Sigmoid colon (tissue), 7 donors: ENCODE results near the gene USP37. TPM values are rescaled to one million over a fixed set of nuclear protein-coding genes. Genes with fewer than 3 reads are reported as not detected.

Experiments
- DNase-seq: peaks from one replicate; pipeline ENCODE4 v3.0.0-alpha.2; 2019
- H3K27ac ChIP-seq, 4 donors: fragments of 200-600 bp; sonication (generic); one replicate each; pipeline ENCODE4 v1.5.1; 2016 to 2019; ENCODE audit warnings: mild to moderate bottlenecking in 1 of 4
- H3K27me3 ChIP-seq, 3 donors: fragments of 200-600 bp; sonication (generic); one replicate each; pipeline ENCODE4 v1.5.1; 2019; ENCODE audit warnings: mild to moderate bottlenecking in 1 of 3
- H3K36me3 ChIP-seq, 4 donors: fragments of 200-600 bp; sonication (generic); one replicate each; pipeline ENCODE4 v1.5.1; 2016 to 2019
- H3K4me1 ChIP-seq, 4 donors: fragments of 200-600 bp; sonication (generic); one replicate each; pipeline ENCODE4 v1.5.1; 2017 to 2019
- H3K4me3 ChIP-seq, 4 donors: fragments of 200-600 bp; sonication (generic); one replicate each; pipeline ENCODE4 v1.5.1; 2017 to 2019; ENCODE audit warnings: mild to moderate bottlenecking in 2 of 4, moderate library complexity in 1 of 4
- H3K9me3 ChIP-seq, 4 donors: fragments of 200-600 bp in 3 of 4; sonication (generic) in 3 of 4; one replicate each; pipeline versions ENCODE4 v1.5.1 to v1.6.1; 2013 to 2019
- CTCF ChIP-seq, 4 experiments: fragments of 450-650 bp in 3 of 4; fragments of 200-600 bp in 1 of 4; IDR thresholded peaks; one replicate each; pipeline ENCODE4 v1.5.1; 2016 to 2019; ENCODE audit warnings: antibody characterized with exemption in 4 of 4, mild to moderate bottlenecking in 3 of 4, moderate library complexity in 2 of 4
- EP300 ChIP-seq, 4 donors: sonication (generic); formaldehyde crosslinking; IDR thresholded peaks; one replicate each; pipeline ENCODE4 v1.6.1; 2017; ENCODE audit warnings: antibody characterized with exemption in 4 of 4
- POLR2A ChIP-seq, 2 donors: fragments of 450-650 bp; IDR thresholded peaks; one replicate each; pipeline ENCODE4 v1.6.1; 2016; ENCODE audit warnings: antibody characterized with exemption in 2 of 2, mild to moderate bottlenecking in 2 of 2, moderate library complexity in 2 of 2
- POLR2AphosphoS5 ChIP-seq, 4 donors: sonication (generic); formaldehyde crosslinking; IDR thresholded peaks; one replicate each; pipeline ENCODE4 v1.6.1; 2017; ENCODE audit warnings: antibody characterized with exemption in 4 of 4
- WGBS, 2 donors: extraction: QIAGEN DNeasy Blood & Tissue Kit; methylation state at CpG; one replicate each; pipeline ENCODE4 v1.1.7; 2013; 5-methylcytosine and 5-hydroxymethylcytosine counted together
- intact Hi-C: fragments of 100-400 bp; cut with DNase I; formaldehyde crosslinking; loops from one replicate; pipeline ENCODE4 v1.15.1; 2023
- polyA plus RNA-seq, 3 donors: library from polyadenylated mRNA; stranded (reverse); fragments of 200-250 nt; gene quantifications; one replicate each; pipeline ENCODE4 v1.2.3, GENCODE V29; 2013
- total RNA-seq, 4 donors: library from RNA; depleted of rRNA; stranded (reverse); fragments of >200 nt; gene quantifications; one replicate each; pipeline ENCODE4 v1.1.0, GENCODE V29; 2016
- donor health status: healthy with polysubstance abuse.
- donor health status: Bipolar disorder and iron deficiency.
- donor health status: healthy.

USP37 gene
- total and polyA plus RNA-seq, 7 donors: 1.8 to 11.4 (median 6.6) TPM

- no peak for DNase-seq
- H3K9me3 ChIP-seq: no peaks in the 10 kb centered on the region
- intact Hi-C loops: loop anchor here (5.0 kb wide), 1 partner anchor 33 kb away; no protein-coding TSS in a partner anchor
- H3K27ac ChIP-seq: peak overlapping the region in 3 of 4 donors; percentile 49 to 67 (median 55)
- no peak overlapping the region for H3K4me3 ChIP-seq
- no peaks in the 10 kb centered on the region for H3K36me3 ChIP-seq
- 74 to 77% methylated on average over 2 of the region's 2 CpGs for WGBS, 2 donors
- no peaks in the 10 kb centered on the region for H3K27me3 ChIP-seq
- peaks cover 0 to 41% (median 16%) of the 10 kb centered on the region in 4 donors for H3K4me1 ChIP-seq
- TF ChIP-seq POLR2AphosphoS5 (IDR thresholded peaks at IDR 0.05) (no peak), EP300 (IDR thresholded peaks at IDR 0.05) (no peak), POLR2A (IDR thresholded peaks at IDR 0.05) (no peak)
Measured at GRCh38 chr2:218605432-218605831, 37.3 kb upstream of the USP37 start.

GRCh38 chr2:218585541-218585940, 17.4 kb upstream of the USP37 start:
- DNase-seq: no peak
- Histone ChIP-seq H3K4me1 (no peaks in the 10 kb centered on the region), H3K36me3 (peaks cover 16 to 90% (median 40%) of the 10 kb centered on the region in 4 donors), H3K27ac (no peak overlapping the region), H3K4me3 (no peak overlapping the region), H3K9me3 (no peaks in the 10 kb centered on the region), H3K27me3 (no peaks in the 10 kb centered on the region)
- intact Hi-C loops: no loop called here
- TF ChIP-seq CTCF (IDR thresholded peaks at IDR 0.05) (no peak), POLR2A (IDR thresholded peaks at IDR 0.05) (no peak), EP300 (IDR thresholded peaks at IDR 0.05) (no peak), POLR2AphosphoS5 (IDR thresholded peaks at IDR 0.05) (no peak)
- WGBS, 2 donors: 97 to 98% methylated on average over 1 of the region's 1 CpG

- no peak for TF ChIP-seq POLR2A (IDR thresholded peaks at IDR 0.05)
- no peak for TF ChIP-seq POLR2AphosphoS5 (IDR thresholded peaks at IDR 0.05)
- no peak for TF ChIP-seq EP300 (IDR thresholded peaks at IDR 0.05)
- TF ChIP-seq CTCF (IDR thresholded peaks at IDR 0.05): no peak
- WGBS, 2 donors: 98% methylated on average over 6 of the region's 6 CpGs
- intact Hi-C loops: no loop called here
Measured at GRCh38 chr2:218583983-218584850, 16.1 kb upstream of the USP37 start.

GRCh38 chr2:218582076-218582475, 13.9 kb upstream of the USP37 start:
- no peaks in the 10 kb centered on the region for H3K9me3 ChIP-seq
- H3K4me1 ChIP-seq: peaks cover 0 to 14% (median 10%) of the 10 kb centered on the region in 4 donors
- TF ChIP-seq CTCF (IDR thresholded peaks at IDR 0.05) (no peak), EP300 (IDR thresholded peaks at IDR 0.05) (no peak), POLR2AphosphoS5 (IDR thresholded peaks at IDR 0.05) (no peak), POLR2A (IDR thresholded peaks at IDR 0.05) (no peak)
- intact Hi-C loops: no loop called here
- H3K4me3 ChIP-seq: no peak overlapping the region
- no peak for DNase-seq
- H3K27me3 ChIP-seq: no peaks in the 10 kb centered on the region
- 88 to 92% methylated on average over 7 of the region's 7 CpGs for WGBS, 2 donors
- peaks cover 12 to 57% (median 23%) of the 10 kb centered on the region in 4 donors for H3K36me3 ChIP-seq
- no peak overlapping the region for H3K27ac ChIP-seq

More at GRCh38 chr2:218583983-218584850, 16.1 kb upstream of the USP37 start:
- no peak for DNase-seq
- no peaks in the 10 kb centered on the region for H3K4me1 ChIP-seq
- no peak overlapping the region for H3K27ac ChIP-seq
- H3K9me3 ChIP-seq: no peaks in the 10 kb centered on the region
- H3K4me3 ChIP-seq: no peak overlapping the region
- H3K36me3 ChIP-seq: peaks cover 12 to 77% (median 26%) of the 10 kb centered on the region in 4 donors
- H3K27me3 ChIP-seq: no peaks in the 10 kb centered on the region

- intact Hi-C loops: no loop called here
- 95 to 98% methylated on average over 3 of the region's 3 CpGs for WGBS, 2 donors
- TF ChIP-seq POLR2AphosphoS5 (IDR thresholded peaks at IDR 0.05) (no peak), POLR2A (IDR thresholded peaks at IDR 0.05) (no peak), CTCF (IDR thresholded peaks at IDR 0.05) (no peak), EP300 (IDR thresholded peaks at IDR 0.05) (no peak)
- Histone ChIP-seq H3K4me1 (peaks cover 0 to 14% (median 10%) of the 10 kb centered on the region in 4 donors), H3K9me3 (no peaks in the 10 kb centered on the region), H3K4me3 (no peak overlapping the region), H3K27ac (no peak overlapping the region), H3K36me3 (peaks cover 0 to 39% (median 5%) of the 10 kb centered on the region in 4 donors), H3K27me3 (no peaks in the 10 kb centered on the region)
- no peak for DNase-seq
Measured at GRCh38 chr2:218578272-218578877, 10.2 kb upstream of the USP37 start.
